Fibroblast of skin of left quadriceps (primary cell): ENCODE results near the gene SLC2A4.

Experiments used
- DNase-seq, 2 experiments: peaks; one replicate each; pipeline ENCODE4 v3.0.0-alpha.2; 2013; ENCODE audit warnings: low read depth in 2 of 2

The SLC2A4 gene

DNA sequence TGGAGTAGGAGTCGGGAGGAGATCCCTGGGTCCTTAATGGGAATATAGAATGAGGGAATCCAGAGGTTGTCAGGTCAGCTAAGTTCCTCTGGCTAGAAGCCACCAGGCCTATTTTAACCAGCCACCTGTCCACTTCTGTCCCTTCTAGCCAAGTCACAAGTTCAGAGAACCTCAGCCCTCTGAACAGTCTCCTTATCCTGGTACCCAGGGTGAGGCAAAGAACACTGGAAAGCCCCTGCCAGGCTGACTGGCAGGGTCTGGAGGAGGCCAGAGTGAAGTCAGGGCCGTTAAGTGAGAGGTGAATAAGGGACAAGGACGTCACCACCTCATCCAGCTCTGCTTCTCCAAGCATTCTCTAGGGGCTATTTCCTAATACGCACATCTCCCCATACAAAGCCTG is 32.7 kb upstream of the SLC2A4 start:
- no peak for DNase-seq

DNA sequence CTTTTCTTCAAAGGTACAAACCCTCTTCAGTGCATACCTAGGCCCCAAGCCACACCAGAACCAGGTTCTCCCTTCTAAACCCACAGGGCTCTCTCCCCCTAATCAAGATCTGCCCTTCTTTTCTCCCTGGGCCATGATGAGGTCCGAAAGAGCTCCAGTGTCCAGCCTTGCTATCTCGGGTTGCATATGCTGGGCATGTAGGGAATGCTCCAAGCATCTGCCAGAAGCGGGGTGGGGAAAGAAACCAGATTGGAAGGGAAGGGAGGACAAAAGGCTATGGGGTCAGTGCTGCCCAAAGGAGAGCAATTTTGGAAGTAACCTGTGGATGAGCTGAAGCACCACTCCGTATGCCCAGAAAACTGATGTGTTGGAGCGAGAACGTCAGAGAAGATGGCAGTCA is 32.3 kb upstream of the SLC2A4 start:
- no peak for DNase-seq

DNA sequence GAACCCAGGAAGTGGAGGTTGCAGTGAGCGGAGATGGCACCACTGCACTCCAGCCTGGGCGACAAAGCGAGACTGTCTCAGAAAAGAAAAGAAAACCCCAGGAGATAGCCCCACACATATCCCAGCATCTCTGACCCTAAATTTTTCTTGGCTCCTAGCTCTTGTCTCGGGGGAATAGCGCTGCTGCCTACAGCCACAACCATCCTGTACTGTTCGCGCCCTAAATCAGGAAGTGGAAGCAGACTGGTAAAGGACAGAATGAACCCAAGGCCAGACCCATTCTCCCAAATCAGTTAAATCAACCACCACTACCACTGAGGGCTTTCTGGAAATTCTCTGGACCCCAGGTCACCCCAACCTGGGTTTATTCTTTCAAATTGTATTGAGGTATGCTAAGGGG is 31.7 kb upstream of the SLC2A4 start:
- DNase-seq, result no peak

DNA sequence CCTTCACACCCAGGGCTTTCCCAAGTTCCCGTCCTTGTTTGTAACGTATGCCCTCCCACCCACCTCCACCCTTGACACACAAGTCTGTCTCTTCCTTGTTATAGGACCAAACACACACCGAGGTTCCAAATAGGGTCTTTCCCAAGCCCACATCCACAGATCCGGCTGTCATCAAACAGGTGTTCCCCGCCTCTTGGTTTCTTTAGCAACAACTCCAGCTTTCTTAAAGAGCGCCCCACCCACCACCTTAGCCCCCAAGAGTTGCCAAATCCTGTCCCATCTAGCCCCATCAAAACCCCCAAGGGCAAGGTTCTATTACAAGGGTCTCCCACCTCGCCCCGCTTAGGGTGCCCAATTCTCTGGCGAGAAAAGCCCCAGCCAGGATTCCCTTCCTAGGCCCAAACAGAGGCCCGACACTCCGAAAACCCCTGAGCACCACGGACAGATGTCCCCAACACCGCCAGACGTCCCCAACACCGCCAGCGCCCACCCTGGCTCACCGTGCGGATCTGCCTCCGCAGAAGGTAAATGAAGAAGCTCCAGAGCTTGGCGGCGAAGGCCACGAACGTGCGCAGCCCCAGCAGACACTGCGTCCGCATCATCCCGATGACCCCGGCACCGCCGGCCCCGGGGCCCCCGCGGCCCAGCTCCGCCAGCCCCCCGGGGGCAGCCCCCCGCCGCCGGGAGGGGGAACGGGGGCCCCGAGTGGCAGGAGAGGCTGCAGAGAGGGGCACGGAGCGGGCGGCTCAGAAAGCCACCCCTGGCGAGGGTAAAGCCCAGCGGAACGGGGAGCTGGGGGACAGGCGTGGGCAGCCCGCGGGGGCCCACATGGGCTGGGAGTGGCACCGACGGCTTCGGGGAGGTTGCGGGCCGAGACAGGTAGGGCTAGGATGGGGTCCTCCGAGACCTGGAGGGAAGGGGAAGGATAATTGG is 30.6 kb upstream of the SLC2A4 start:
- no peak for DNase-seq

DNA sequence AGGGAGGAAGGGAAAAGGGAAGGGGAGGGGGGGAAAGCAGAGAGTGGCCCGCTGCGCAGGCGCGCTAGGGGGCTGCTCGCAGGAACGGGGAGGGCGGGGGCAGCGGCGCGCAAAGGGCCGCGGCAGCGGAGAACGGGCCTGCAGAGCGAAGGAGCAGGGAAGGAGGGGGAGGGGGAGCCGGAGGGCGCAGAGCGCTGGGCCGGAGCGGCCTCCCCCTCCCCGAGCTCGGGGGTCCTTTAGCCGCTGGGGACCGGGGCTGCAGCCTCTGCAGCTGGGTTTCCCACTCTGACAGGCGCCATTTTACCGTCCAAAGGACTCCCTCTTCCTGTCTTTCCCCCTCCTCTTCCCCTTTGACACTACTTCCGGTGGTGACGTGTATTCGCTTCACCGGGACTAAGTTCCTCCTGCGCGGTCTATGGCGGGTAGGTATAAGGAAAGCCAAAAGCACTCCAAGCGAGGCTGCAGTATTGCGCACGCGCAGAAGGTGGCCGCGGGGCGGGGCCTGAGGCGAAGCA is 29.8 kb upstream of the SLC2A4 start, which contains the start of gene CTDNEP1:
Gene CTDNEP1, minus strand, starts transcription at position 74 of the 515 bp plus-strand sequence. CDS start 438 bp downstream, outside the sequence.
- peak; percentile 99 for DNase-seq

DNA sequence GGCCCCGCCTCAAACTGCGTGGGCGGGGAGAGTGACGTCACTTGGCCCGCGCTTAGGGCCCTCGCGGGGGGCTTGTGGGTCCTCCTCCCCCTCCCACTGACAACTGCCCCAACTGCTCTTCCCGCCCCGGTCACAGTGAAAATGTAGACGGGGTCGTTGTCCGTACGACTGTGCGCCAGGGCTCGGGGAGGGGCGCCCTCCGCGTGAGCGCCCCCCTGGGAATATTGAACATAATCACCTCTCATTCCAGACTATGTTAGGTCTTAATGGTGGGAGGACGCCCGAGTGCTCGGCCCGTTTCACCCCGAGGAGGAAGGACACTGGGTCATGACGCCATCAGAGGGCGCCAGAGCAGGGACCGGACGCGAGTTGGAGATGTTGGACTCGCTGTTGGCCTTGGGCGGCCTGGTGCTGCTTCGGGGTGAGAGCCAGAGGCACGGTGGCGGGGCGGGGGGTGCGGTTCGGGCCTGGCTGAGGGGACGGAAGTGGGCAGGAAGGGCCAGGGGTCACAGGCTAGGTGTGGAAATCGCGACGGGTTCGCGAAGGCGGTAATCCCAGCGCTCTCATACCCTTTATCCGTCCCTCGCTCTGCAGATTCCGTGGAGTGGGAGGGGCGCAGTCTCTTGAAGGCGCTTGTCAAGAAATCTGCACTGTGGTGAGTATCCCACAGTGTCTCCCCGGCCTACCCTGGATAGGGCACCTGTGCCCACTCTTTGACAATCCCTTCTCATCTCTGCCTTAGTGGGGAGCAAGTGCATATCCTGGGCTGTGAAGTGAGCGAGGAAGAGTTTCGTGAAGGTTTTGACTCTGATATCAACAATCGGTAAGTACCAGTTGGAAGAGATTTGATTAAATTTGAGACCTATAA is 29.1 kb upstream of the SLC2A4 start, which contains the start of gene ELP5:
Gene ELP5, plus strand, starts transcription at position 40 of the 868 bp plus-strand sequence. Its CDS starts 336 bp downstream, at position 376.
- DNase-seq, result peak; percentile 88 to 89

GRCh38 chr17:7253082-7253481 is 28.4 kb upstream of the SLC2A4 start:
- no peak for DNase-seq

- no peak for DNase-seq
Measured at GRCh38 chr17:7254511-7254910, 27.0 kb upstream of the SLC2A4 start.

DNA sequence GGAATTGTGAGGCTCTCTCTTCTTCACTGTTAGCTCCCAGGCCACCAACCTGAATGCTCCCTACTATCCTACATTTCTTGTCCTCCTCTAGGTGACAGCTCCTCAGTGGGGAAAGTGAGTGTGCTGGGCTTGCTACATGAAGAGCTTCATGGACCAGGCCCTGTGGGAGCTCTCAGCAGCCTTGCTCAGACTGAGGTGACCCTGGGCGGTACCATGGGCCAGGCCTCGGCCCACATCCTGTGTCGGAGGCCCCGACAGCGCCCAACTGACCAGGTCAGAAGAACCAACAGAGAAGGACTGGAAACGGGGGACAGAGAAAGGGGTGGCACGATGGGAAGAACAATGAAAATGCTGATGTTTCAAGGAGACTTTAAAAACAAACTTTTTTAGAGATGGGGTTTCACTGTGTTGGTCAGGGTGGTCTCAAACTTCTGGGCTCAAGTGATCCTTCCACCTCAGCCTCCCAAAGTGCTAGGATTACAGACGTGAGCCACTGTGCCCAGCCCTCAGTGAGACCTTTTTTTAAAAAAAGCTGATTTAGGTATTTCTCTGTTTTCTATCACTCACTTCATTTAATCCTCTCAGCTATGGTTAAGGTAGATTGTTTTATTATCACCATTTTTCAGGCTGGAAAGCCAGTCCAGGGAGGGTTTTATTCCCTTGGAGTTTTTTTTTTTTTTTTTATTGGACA is 24.6 kb upstream of the SLC2A4 start:
- no peak for DNase-seq

- no peak for DNase-seq
Measured at GRCh38 chr17:7258731-7259554, 22.6 kb upstream of the SLC2A4 start.

- DNase-seq, result no peak
Measured at GRCh38 chr17:7259555-7259889, 22.0 kb upstream of the SLC2A4 start.

GRCh38 chr17:7260151-7260550 is 21.4 kb upstream of the SLC2A4 start:
- no peak for DNase-seq

DNA sequence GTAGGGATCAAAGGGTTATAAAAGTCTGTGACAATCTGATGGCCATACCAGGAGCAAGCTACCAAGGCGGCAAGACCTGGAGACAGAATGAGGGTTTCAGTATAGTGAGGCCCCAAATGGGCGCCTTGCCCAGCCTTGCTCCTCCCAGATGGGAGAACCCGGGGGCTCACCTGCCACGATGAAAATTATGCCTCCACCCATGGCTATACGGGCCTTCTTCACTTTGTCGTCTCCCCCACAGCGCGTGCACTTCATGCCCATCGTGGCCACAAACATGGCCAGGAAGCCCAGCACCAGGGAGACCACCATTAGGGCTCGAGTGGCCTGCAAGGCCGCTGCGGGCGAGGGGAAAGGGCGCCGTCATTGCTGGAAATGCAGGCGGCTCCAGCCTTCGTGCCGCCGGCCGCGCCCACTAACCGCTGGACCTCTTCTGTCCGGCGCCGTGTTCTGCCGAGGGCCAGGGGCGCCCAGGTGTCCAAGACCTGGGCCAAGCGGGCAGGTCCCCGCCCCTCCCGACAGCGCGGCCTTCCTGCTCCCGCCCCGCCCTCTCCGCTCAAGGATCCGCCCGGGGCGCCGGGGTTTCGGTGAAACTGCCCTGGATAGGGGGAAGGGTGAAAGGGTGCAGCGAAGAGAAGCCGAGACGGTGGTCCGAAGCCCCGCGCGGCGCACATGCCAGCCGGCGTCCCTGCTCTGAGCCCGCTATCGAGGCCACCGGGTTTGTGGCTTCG is 20.7 kb upstream of the SLC2A4 start:
- no peak for DNase-seq

DNA sequence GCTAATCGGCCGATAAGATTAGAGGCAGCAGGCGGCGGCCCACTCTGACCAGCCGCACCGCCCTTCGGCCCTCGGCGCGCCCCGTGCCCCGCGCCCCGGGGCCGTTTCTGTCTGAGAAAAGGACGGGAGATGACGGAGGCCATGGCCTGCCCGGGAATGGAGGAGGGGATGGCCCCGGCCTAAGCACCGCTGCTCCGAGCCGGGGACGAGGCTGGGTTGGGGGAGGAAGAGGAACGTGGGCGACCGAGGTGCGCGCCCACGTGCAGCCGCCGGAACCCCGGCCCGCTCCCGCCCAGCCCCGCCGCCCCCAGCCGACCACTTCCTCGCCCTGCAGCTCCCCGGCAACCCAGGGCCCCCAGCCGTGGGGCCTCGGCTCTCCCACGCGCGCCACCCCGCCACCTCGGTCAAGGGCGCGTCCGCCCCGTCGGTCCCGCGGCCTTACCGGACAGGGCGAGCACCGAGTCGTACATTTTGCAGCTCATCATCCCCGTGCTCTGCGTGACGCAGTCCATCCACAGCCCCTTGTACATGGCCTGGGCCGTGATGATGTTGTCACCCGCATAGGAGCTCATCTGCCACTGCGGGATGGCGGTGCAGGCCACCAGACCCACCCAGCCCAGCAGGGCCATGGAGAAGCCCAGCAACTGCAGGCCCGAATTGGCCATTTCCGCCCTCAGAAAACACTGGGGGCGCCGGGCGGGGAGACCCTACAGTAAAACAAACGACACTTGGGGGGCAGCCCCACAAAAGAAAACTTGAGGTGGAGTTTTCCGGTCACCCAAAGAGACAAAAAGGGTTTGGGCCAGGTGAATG is 19.9 kb upstream of the SLC2A4 start:
- DNase-seq, result no peak

GRCh38 chr17:7262192-7262934 is 19.2 kb upstream of the SLC2A4 start, which contains the start of gene CLDN7:
TSS of gene CLDN7 (minus strand) at chr17:7262478. CDS start at chr17:7262043, 435 bp downstream.
- no peak for DNase-seq

DNA sequence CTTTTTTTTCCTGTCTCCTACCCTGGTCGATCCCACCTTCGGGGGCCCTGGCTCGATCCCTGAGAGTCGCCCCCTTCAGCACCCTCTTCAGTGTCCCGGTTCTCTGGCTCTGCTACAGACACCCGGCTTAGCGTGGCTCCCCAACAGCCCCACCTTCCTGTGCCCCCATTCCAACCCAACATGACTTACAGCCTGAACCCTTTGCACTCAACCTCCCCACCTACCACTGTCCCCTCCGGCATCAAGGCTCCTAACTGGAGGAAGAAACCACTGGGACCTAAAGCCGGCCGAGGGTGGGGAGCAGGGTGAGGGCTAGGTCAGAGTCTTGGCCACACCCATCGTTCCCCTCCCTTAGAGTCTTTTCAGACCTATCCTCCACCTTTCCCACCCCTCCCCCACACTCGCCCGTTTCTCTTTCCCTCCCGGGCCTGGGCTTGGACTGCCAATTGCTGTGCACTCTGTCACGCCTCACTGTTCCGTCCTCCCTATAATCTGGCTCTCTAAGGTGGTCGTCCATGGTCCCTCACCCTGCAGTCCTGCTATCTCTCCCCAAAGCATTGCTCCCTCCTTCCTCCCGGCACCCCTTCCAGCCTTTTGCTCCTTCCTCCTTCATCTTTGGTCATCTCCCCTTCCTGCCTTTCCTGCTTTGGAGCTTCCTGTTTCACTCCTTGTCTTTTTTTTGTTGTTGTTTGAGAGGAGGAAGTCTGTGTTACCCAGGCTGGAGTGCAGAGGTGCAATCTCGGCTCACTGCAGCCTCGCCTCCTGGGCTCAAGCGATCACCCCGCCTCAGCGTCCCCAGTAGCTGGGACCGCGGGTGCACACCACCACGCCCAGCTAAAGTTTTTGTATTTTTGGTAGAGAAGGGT is 18.4 kb upstream of the SLC2A4 start:
- DNase-seq, result no peak

DNA sequence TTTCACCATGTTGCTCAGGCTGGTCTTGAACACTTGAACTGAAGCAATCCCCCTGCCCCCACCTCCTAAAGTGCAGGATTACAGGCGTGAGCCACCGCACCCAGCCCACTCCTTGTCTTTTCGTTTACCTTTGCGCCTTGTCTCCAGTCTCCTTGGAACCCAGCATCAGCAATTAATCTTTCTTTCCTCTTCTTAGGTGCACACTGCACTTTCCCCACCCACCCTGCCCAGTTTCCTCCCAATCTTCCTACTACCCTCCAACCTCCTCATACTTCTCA is 17.8 kb upstream of the SLC2A4 start:
- no peak for DNase-seq

GRCh38 chr17:7266784-7267183 is 14.7 kb upstream of the SLC2A4 start:
- no peak for DNase-seq
